Fibroblast of lung (primary cell): Measurements from ENCODE around the gene KHK. TPM values are rescaled to one million over a fixed set of nuclear protein-coding genes. Genes with fewer than 3 reads are reported as not detected.

Experiments
- DNase-seq, 2 donors: peaks; one replicate each; pipeline versions ENCODE4 v3.0.0 to v3.0.0-alpha.2; 2010; ENCODE audit warnings: low read depth in 2 of 2
- H2AFZ ChIP-seq: 2 replicates; pipeline ENCODE4 v1.5.1; 2012; ENCODE audit warnings: low read length, control low read depth, inconsistent platforms
- H3K27ac ChIP-seq: 2 replicates; pipeline ENCODE4 v1.5.1; 2011; ENCODE audit warnings: low read length, control low read depth; ENCODE audit not compliant: insufficient read depth
- H3K27me3 ChIP-seq: 2 replicates; pipeline ENCODE4 v1.5.1; 2011; ENCODE audit warnings: mild to moderate bottlenecking, low read length; ENCODE audit not compliant: control insufficient read depth, insufficient read depth
- H3K36me3 ChIP-seq: 2 replicates; pipeline ENCODE4 v1.5.1; 2011; ENCODE audit warnings: low read length; ENCODE audit not compliant: control insufficient read depth, insufficient read depth
- H3K4me1 ChIP-seq: 2 replicates; pipeline ENCODE4 v1.5.1; 2011; ENCODE audit warnings: low read length; ENCODE audit not compliant: control insufficient read depth, insufficient read depth; ENCODE audit errors: extremely low read depth
- H3K4me2 ChIP-seq: 2 replicates; pipeline ENCODE4 v1.5.1; 2011; ENCODE audit warnings: low read length, control low read depth; ENCODE audit not compliant: insufficient read depth; ENCODE audit errors: extremely low read depth
- H3K4me3 ChIP-seq, 4 experiments: fragments of 200-600 bp in 1 of 4; sonication (generic) in 1 of 4; replicated peaks in 1 of 4; 2 replicates each; pipeline ENCODE4 v1.5.1; 2011 to 2016; ENCODE audit warnings: low read length in 4 of 4, low read depth in 3 of 4, mild to moderate bottlenecking in 3 of 4, control low read depth in 2 of 4, inconsistent platforms in 1 of 4, mixed read lengths in 1 of 4; ENCODE audit not compliant: insufficient read depth in 1 of 4; ENCODE audit errors: control extremely low read depth in 1 of 4
- H3K79me2 ChIP-seq: 2 replicates; pipeline ENCODE4 v1.5.1; 2012; ENCODE audit warnings: mild to moderate bottlenecking, low read length, inconsistent platforms; ENCODE audit not compliant: control insufficient read depth, insufficient read depth
- H3K9ac ChIP-seq: 2 replicates; pipeline ENCODE4 v1.5.1; 2011; ENCODE audit warnings: mild to moderate bottlenecking, low read length, control low read depth; ENCODE audit not compliant: insufficient read depth
- H3K9me3 ChIP-seq: 2 replicates; pipeline ENCODE4 v1.5.1; 2012; ENCODE audit warnings: low read depth, low read length; ENCODE audit not compliant: control insufficient read depth, insufficient read depth
- H4K20me1 ChIP-seq: 2 replicates; pipeline ENCODE4 v1.5.1; 2011; ENCODE audit warnings: low read length; ENCODE audit not compliant: control insufficient read depth, insufficient read depth; ENCODE audit errors: extremely low read depth
- CTCF ChIP-seq, 2 donors: IDR thresholded peaks in 1 of 2; conservative IDR thresholded peaks in 1 of 2; 1 replicate in 1 of 2; 2 replicates in 1 of 2; pipeline ENCODE4 v1.5.1; 2011 to 2012; ENCODE audit warnings: low read length in 2 of 2, control low read depth in 1 of 2, inconsistent platforms in 1 of 2, low read depth in 1 of 2, mild to moderate bottlenecking in 1 of 2
- EZH2 ChIP-seq: IDR thresholded peaks from 2 replicates; pipeline ENCODE4 v1.5.1; 2012; ENCODE audit warnings: low read length, control low read depth, mild to moderate bottlenecking; ENCODE audit errors: missing control alignments
- polyA plus RNA-seq, 2 donors: library from polyadenylated mRNA; depleted of rRNA in 1 of 2; stranded (reverse) in 1 of 2; unstranded in 1 of 2; fragments of >200 nt; gene quantifications; 2 replicates each; pipeline ENCODE4 v1.2.1, GENCODE V29; 2011 to 2012; ENCODE audit warnings: missing spikeins in 1 of 2
- total RNA-seq: library from RNA; depleted of rRNA; stranded (reverse); fragments of >200 nt; gene quantifications from 2 replicates; pipeline ENCODE4 v1.2.1, GENCODE V29; 2014

KHK gene
- total and polyA plus RNA-seq, 2 donors (not counting 1 experiment from before 2014, with no cell fraction given), result 0.17 to 1.3 TPM

- Histone ChIP-seq H4K20me1 (no peaks in the 10 kb centered on the region), H3K4me3 (no peak overlapping the region), H3K36me3 (peaks cover 2% of the 10 kb centered on the region), H2AFZ (no peak overlapping the region), H3K27me3 (peaks cover 19% of the 10 kb centered on the region), H3K4me2 (no peak overlapping the region), H3K9me3 (no peaks in the 10 kb centered on the region), H3K9ac (no peak overlapping the region), H3K27ac (no peak overlapping the region), H3K79me2 (no peaks in the 10 kb centered on the region), H3K4me1 (no peaks in the 10 kb centered on the region)
- TF ChIP-seq CTCF (conservative IDR thresholded peaks at IDR 0.05 in 1 of 2, IDR thresholded peaks at IDR 0.05 in 1 of 2; ENCODE audit: low read depth in 1 of 2, low read length in 2 of 2) (no peak), EZH2 (no peak)
- DNase-seq, result no peak
These were observed 38.5 kb downstream of the KHK start for GRCh38 chr2:27125104-27125503.

- TF ChIP-seq CTCF (conservative IDR thresholded peaks at IDR 0.05 in 1 of 2, IDR thresholded peaks at IDR 0.05 in 1 of 2; ENCODE audit: low read depth in 1 of 2, low read length in 2 of 2) (no peak), EZH2 (no peak)
- no peaks in the 10 kb centered on the region for H4K20me1 ChIP-seq
- no peak overlapping the region for H3K4me3 ChIP-seq
- H3K4me2 ChIP-seq, result no peak overlapping the region
- H3K4me1 ChIP-seq, result no peaks in the 10 kb centered on the region
- no peak overlapping the region for H3K27ac ChIP-seq
- H3K36me3 ChIP-seq, result peaks cover 7% of the 10 kb centered on the region
- H3K27me3 ChIP-seq, result peaks cover 14% of the 10 kb centered on the region
- no peak for DNase-seq
- H2AFZ ChIP-seq, result no peak overlapping the region
- H3K79me2 ChIP-seq, result no peaks in the 10 kb centered on the region
- no peak overlapping the region for H3K9ac ChIP-seq
- H3K9me3 ChIP-seq, result no peaks in the 10 kb centered on the region
These were observed 39.7 kb downstream of the KHK start for GRCh38 chr2:27126252-27126710.

- peaks cover under 1% of the 10 kb centered on the region for H3K27me3 ChIP-seq
- H3K9ac ChIP-seq, result no peak overlapping the region
- H2AFZ ChIP-seq, result no peak overlapping the region
- H3K4me3 ChIP-seq, result no peak overlapping the region
- H4K20me1 ChIP-seq, result no peaks in the 10 kb centered on the region
- no peak for TF ChIP-seq CTCF (conservative IDR thresholded peaks at IDR 0.05 in 1 of 2, IDR thresholded peaks at IDR 0.05 in 1 of 2; ENCODE audit: low read depth in 1 of 2, low read length in 2 of 2)
- TF ChIP-seq EZH2, result no peak
- no peak overlapping the region for H3K4me2 ChIP-seq
- H3K9me3 ChIP-seq, result no peaks in the 10 kb centered on the region
- peaks cover 18% of the 10 kb centered on the region for H3K36me3 ChIP-seq
- H3K4me1 ChIP-seq, result peaks cover under 1% of the 10 kb centered on the region
- H3K79me2 ChIP-seq, result peaks cover 4% of the 10 kb centered on the region
- no peak for DNase-seq
- H3K27ac ChIP-seq, result no peak overlapping the region
These were observed 41.5 kb downstream of the KHK start for GRCh38 chr2:27127883-27128667.
